HEK293 (cell line): ENCODE results near the gene ZXDC.
A peak's percentile ranks its signal among the peaks of the same experiment; 100 is the strongest.

Experiments
- CTCF ChIA-PET: fragments of 350-600 bp; formaldehyde crosslinking; extraction: SDS; loops from one replicate; lab custom pipeline; 2021; ENCODE audit warnings: antibody characterized with exemption; lab: Yijun Ruan, JAX
- POLR2A ChIA-PET: fragments of 300-600 bp; formaldehyde crosslinking; extraction: SDS; loops from one replicate; lab custom pipeline; 2020; ENCODE audit warnings: antibody characterized with exemption, inconsistent platforms; lab: Yijun Ruan, JAX
- H3K27ac ChIP-seq: fragments of 200-500 bp; sonication (Bioruptor generic); 2 replicates; pipeline ENCODE4 v1.5.1; 2014; ENCODE audit warnings: low read depth, low read length, control low read depth, inconsistent platforms; ENCODE audit errors: extremely low read depth
- H3K36me3 ChIP-seq, 2 experiments: fragments of 200-500 bp in 1 of 2; sonication (Bioruptor generic) in 1 of 2; 1 replicate in 1 of 2; 2 replicates in 1 of 2; pipeline ENCODE4 v1.5.1; 2014 to 2017; ENCODE audit warnings: inconsistent platforms in 2 of 2, low read length in 2 of 2; ENCODE audit not compliant: control insufficient read depth in 2 of 2, insufficient read depth in 1 of 2
- H3K4me1 ChIP-seq: fragments of 200-500 bp; sonication (Bioruptor generic); 2 replicates; pipeline ENCODE4 v1.5.1; 2014; ENCODE audit warnings: mild to moderate bottlenecking, low read length, inconsistent platforms; ENCODE audit not compliant: control insufficient read depth, insufficient read depth
- H3K4me3 ChIP-seq: 2 replicates; pipeline ENCODE4 v1.5.1; 2011; ENCODE audit warnings: low read depth, mild to moderate bottlenecking, control low read depth, low read length, moderate library complexity
- H3K9me3 ChIP-seq: fragments of 200-500 bp; sonication (Bioruptor generic); 2 replicates; pipeline ENCODE4 v1.5.1; 2014; ENCODE audit warnings: low read depth, low read length, inconsistent platforms; ENCODE audit not compliant: control insufficient read depth, insufficient read depth
- KLF9 ChIP-seq: fragments of 450-650 bp; formaldehyde crosslinking; IDR thresholded peaks from 2 replicates; pipeline ENCODE4 v1.5.1; 2016; ENCODE audit warnings: missing biosample characterization, missing genetic modification characterization, low read depth
- SETDB1 ChIP-seq: IDR thresholded peaks from one replicate; pipeline ENCODE4 v1.6.1; 2017; ENCODE audit warnings: mild to moderate bottlenecking, low read length, moderate library complexity, mixed read lengths; ENCODE audit not compliant: insufficient read length
- ZFHX2 ChIP-seq: fragments of 450-650 bp; formaldehyde crosslinking; conservative IDR thresholded peaks from 2 replicates; pipeline ENCODE4 v1.5.1; 2016; ENCODE audit warnings: missing biosample characterization, missing genetic modification characterization
- ZIC2 ChIP-seq: fragments of 450-650 bp; formaldehyde crosslinking; IDR thresholded peaks from 2 replicates; pipeline ENCODE4 v1.5.1; 2016; ENCODE audit warnings: missing biosample characterization, missing genetic modification characterization
- ZNF121 ChIP-seq: fragments of 450-650 bp; formaldehyde crosslinking; IDR thresholded peaks from 2 replicates; pipeline ENCODE4 v1.5.1; 2016; ENCODE audit warnings: missing biosample characterization, missing genetic modification characterization
- ZNF146 ChIP-seq: fragments of 450-650 bp; formaldehyde crosslinking; IDR thresholded peaks from 2 replicates; pipeline ENCODE4 v1.5.1; 2016; ENCODE audit warnings: missing biosample characterization, missing genetic modification characterization
- ZNF16 ChIP-seq: fragments of 450-650 bp; formaldehyde crosslinking; IDR thresholded peaks from 2 replicates; pipeline ENCODE4 v1.5.1; 2016; ENCODE audit warnings: low read depth, missing biosample characterization, missing genetic modification characterization
- ZNF184 ChIP-seq: fragments of 450-650 bp; IDR thresholded peaks from 2 replicates; pipeline ENCODE4 v1.5.1; 2018; ENCODE audit warnings: missing biosample characterization, mild to moderate bottlenecking, missing genetic modification characterization
- ZNF2 ChIP-seq: fragments of 450-650 bp; formaldehyde crosslinking; IDR thresholded peaks from 2 replicates; pipeline ENCODE4 v1.5.1; 2016; ENCODE audit warnings: missing biosample characterization, missing genetic modification characterization
- ZNF223 ChIP-seq: fragments of 450-650 bp; formaldehyde crosslinking; IDR thresholded peaks from 2 replicates; pipeline ENCODE4 v1.5.1; 2016; ENCODE audit warnings: missing biosample characterization, missing genetic modification characterization
- ZNF302 ChIP-seq: fragments of 450-650 bp; formaldehyde crosslinking; IDR thresholded peaks from 2 replicates; pipeline ENCODE4 v1.5.1; 2016; ENCODE audit warnings: missing biosample characterization, missing genetic modification characterization, low read depth
- ZNF324 ChIP-seq: fragments of 450-650 bp; formaldehyde crosslinking; IDR thresholded peaks from 2 replicates; pipeline ENCODE4 v1.5.1; 2016; ENCODE audit warnings: missing biosample characterization, missing genetic modification characterization
- ZNF335 ChIP-seq: fragments of 450-650 bp; formaldehyde crosslinking; conservative IDR thresholded peaks from 2 replicates; pipeline ENCODE4 v1.5.1; 2016; ENCODE audit warnings: missing biosample characterization, missing genetic modification characterization
- ZNF514 ChIP-seq: fragments of 450-650 bp; formaldehyde crosslinking; IDR thresholded peaks from 2 replicates; pipeline ENCODE4 v1.5.1; 2016; ENCODE audit warnings: missing biosample characterization, missing genetic modification characterization
- ZNF571 ChIP-seq: fragments of 450-650 bp; formaldehyde crosslinking; IDR thresholded peaks from 2 replicates; pipeline ENCODE4 v1.5.0; 2017; ENCODE audit warnings: missing biosample characterization, missing genetic modification characterization
- ZNF621 ChIP-seq: fragments of 450-650 bp; formaldehyde crosslinking; IDR thresholded peaks from 2 replicates; pipeline ENCODE4 v1.5.1; 2017; ENCODE audit warnings: missing biosample characterization, missing genetic modification characterization
- ZNF623 ChIP-seq: fragments of 450-650 bp; formaldehyde crosslinking; IDR thresholded peaks from 2 replicates; pipeline ENCODE4 v1.5.1; 2016; ENCODE audit warnings: missing biosample characterization, missing genetic modification characterization
- ZNF664 ChIP-seq: fragments of 450-650 bp; formaldehyde crosslinking; IDR thresholded peaks from 2 replicates; pipeline ENCODE4 v1.5.1; 2016; ENCODE audit warnings: missing biosample characterization, missing genetic modification characterization
- ZNF670 ChIP-seq: fragments of 450-650 bp; formaldehyde crosslinking; IDR thresholded peaks from 2 replicates; pipeline ENCODE4 v1.5.1; 2016; ENCODE audit warnings: missing biosample characterization, missing genetic modification characterization, low read depth
- TF ChIP-seq, protein P1 (sequence below): fragments of 450-650 bp; formaldehyde crosslinking; IDR thresholded peaks from 2 replicates; pipeline ENCODE4 v1.5.1; 2016; ENCODE audit warnings: missing biosample characterization, missing genetic modification characterization
- TF ChIP-seq, protein P2 (sequence below): fragments of 450-650 bp; formaldehyde crosslinking; IDR thresholded peaks from 2 replicates; pipeline ENCODE4 v1.5.1; 2016; ENCODE audit warnings: missing biosample characterization, missing genetic modification characterization
- TF ChIP-seq, protein P3 (sequence below): fragments of 450-650 bp; formaldehyde crosslinking; IDR thresholded peaks from 2 replicates; pipeline ENCODE4 v1.5.1; 2016; ENCODE audit warnings: missing biosample characterization, missing genetic modification characterization
- TF ChIP-seq, protein P4 (sequence below): fragments of 450-650 bp; formaldehyde crosslinking; optimal IDR thresholded peaks from 2 replicates; pipeline ENCODE3; 2016; ENCODE audit warnings: missing biosample characterization, mild to moderate bottlenecking, missing genetic modification characterization
- TF ChIP-seq, protein P5 (sequence below): fragments of 450-650 bp; formaldehyde crosslinking; IDR thresholded peaks from 2 replicates; pipeline ENCODE4 v1.5.1; 2016; ENCODE audit warnings: missing biosample characterization, missing genetic modification characterization

ZXDC gene

DNA sequence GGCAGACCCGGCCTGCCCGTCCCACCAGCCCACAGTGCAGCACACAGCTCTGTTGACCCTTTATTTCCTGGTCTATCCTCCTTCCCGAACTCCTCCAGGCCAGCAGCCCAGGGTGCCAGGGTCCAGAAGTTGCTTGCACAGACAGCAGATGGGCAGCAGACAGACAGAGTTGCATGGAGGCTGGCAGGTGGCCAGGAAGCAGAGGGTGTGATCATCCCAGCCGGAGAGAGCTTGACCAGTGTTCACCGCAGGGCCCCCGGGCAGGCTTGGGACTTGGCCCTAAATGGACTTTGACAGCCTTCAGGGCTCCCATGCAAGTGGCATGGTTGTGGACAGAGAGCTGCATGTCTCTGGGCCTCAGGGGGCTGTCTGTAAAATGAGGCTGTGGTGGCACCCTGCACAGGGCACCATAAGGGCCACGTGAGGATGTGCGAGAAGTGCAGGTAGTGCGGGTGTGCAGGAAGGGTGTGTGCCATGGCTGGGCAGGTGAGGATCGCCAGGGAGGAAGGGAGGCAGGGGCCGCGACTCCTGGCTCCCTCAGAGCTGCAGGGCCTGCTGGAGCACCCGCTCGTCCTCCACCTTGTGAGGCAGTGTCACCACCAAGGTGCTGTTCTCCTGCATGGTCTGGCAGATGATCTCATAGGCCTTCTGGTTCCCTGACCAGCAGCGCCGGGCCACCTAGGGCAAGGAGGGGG, 6.3 kb upstream of the ZXDC start (continued):
- TF ChIP-seq SETDB1 = no peak
- TF ChIP-seq ZIC2 (tag by site-specific recombination) = no peak
- TF ChIP-seq ZNF324 = no peak
- TF ChIP-seq ZNF664 = no peak
- TF ChIP-seq, protein P1, sequence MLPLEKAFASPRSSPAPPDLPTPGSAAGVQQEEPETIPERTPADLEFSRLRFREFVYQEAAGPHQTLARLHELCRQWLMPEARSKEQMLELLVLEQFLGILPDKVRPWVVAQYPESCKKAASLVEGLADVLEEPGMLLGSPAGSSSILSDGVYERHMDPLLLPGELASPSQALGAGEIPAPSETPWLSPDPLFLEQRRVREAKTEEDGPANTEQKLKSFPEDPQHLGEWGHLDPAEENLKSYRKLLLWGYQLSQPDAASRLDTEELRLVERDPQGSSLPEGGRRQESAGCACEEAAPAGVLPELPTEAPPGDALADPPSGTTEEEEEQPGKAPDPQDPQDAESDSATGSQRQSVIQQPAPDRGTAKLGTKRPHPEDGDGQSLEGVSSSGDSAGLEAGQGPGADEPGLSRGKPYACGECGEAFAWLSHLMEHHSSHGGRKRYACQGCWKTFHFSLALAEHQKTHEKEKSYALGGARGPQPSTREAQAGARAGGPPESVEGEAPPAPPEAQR (tag by site-specific recombination) = no peak
- no peak for TF ChIP-seq ZNF16 (tag by site-specific recombination)
- TF ChIP-seq ZNF571 = no peak
- TF ChIP-seq ZNF2 = no peak
- TF ChIP-seq ZNF335 (tag by site-specific recombination) = no peak
- TF ChIP-seq, protein P2, sequence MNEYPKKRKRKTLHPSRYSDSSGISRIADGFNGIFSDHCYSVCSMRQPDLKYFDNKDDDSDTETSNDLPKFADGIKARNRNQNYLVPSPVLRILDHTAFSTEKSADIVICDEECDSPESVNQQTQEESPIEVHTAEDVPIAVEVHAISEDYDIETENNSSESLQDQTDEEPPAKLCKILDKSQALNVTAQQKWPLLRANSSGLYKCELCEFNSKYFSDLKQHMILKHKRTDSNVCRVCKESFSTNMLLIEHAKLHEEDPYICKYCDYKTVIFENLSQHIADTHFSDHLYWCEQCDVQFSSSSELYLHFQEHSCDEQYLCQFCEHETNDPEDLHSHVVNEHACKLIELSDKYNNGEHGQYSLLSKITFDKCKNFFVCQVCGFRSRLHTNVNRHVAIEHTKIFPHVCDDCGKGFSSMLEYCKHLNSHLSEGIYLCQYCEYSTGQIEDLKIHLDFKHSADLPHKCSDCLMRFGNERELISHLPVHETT = no peak
- no peak for TF ChIP-seq ZNF621 (tag by site-specific recombination)

DNA sequence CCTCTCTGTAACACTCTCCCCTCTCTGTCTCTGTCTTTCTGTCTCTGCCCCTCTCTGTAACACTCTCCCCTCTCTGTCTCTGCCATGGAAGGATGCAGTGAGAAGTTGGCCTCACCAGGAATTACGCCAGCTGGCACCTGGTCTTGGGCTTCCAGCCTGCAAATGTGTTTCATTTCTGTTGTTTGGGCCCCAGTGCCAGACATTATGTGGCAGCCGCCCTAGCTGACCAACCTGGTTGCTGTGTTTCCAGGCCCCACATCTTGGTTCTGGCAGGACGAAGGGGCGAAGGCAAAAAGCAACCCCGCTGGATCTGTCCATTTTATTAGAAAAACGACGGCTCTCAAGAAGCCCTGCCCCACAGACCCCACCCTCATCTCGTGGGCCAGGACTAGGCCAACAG, 5.2 kb upstream of the ZXDC start:
- ChIA-PET POLR2A (no interaction called here), CTCF (no interaction called here)
- Histone ChIP-seq H3K4me3 (no peak overlapping the region), H3K9me3 (no peaks in the 10 kb centered on the region), H3K36me3 (no peaks in the 10 kb centered on the region), H3K4me1 (no peaks in the 10 kb centered on the region), H3K27ac (no peak overlapping the region)
- no peak for TF ChIP-seq ZFHX2 (tag by site-specific recombination)
- TF ChIP-seq, protein P3, sequence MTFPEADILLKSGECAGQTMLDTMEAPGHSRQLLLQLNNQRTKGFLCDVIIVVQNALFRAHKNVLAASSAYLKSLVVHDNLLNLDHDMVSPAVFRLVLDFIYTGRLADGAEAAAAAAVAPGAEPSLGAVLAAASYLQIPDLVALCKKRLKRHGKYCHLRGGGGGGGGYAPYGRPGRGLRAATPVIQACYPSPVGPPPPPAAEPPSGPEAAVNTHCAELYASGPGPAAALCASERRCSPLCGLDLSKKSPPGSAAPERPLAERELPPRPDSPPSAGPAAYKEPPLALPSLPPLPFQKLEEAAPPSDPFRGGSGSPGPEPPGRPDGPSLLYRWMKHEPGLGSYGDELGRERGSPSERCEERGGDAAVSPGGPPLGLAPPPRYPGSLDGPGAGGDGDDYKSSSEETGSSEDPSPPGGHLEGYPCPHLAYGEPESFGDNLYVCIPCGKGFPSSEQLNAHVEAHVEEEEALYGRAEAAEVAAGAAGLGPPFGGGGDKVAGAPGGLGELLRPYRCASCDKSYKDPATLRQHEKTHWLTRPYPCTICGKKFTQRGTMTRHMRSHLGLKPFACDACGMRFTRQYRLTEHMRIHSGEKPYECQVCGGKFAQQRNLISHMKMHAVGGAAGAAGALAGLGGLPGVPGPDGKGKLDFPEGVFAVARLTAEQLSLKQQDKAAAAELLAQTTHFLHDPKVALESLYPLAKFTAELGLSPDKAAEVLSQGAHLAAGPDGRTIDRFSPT (tag by site-specific recombination) = no peak
- no peak for TF ChIP-seq SETDB1
- TF ChIP-seq ZNF514 = no peak
- TF ChIP-seq, all 188 proteins: peak for 0

DNA sequence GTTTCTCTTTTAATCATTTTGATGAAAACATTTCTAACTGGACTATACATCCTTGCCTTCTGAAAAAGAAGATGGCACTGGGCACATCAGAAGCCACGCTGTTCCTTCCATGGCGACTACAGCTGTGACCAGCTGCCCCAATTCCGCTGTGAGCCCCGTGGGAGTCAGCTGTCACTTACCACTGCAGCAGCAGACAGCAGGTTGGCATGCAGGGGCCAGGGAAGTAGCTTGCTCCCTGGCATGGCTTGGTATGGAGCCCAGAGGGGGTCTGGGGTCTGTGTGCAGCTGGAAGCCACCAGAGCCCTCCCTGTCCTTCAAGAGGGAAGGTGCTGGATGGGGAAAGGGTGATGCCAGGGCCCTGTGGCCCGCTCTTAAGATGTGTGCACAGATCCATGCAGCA, 4.5 kb upstream of the ZXDC start:
- Histone ChIP-seq H3K27ac (no peak overlapping the region), H3K36me3 (no peaks in the 10 kb centered on the region), H3K4me3 (no peak overlapping the region), H3K4me1 (no peaks in the 10 kb centered on the region), H3K9me3 (no peaks in the 10 kb centered on the region)
- no peak for TF ChIP-seq ZNF121
- TF ChIP-seq ZNF623 = peak; percentile 28; the same call in 1 of the 2 replicates
- POLR2A ChIA-PET = no interaction called here
- CTCF ChIA-PET = no interaction called here

DNA sequence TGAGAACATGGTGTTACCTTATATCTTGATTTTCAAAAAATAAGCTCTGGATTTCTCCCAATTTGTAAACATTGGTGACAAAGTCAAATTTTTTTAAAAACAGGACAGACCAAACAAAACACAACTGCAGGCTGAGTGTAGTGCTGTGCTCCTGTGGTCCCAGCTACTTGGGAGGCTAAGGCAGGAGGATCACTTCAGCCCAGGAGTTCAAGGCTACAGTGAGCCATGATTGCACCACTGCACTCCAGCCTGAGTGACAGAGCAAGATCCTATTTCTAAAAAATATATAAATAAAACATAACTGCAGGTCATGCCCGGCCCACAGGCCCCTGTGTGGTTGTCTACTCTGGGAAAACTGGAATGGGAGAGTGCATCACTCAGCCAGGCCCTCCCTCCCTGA, 4.0 kb upstream of the ZXDC start:
- Histone ChIP-seq H3K4me3 (no peak overlapping the region), H3K9me3 (no peaks in the 10 kb centered on the region), H3K27ac (no peak overlapping the region), H3K4me1 (no peaks in the 10 kb centered on the region), H3K36me3 (no peaks in the 10 kb centered on the region)
- CTCF ChIA-PET = no interaction called here
- POLR2A ChIA-PET = no interaction called here
- TF ChIP-seq ZNF184 (no peak), KLF9 (tag by site-specific recombination) (no peak), ZNF223 (no peak), ZNF302 (no peak), ZNF670 (no peak), ZNF146 (no peak)
- TF ChIP-seq, protein P4, sequence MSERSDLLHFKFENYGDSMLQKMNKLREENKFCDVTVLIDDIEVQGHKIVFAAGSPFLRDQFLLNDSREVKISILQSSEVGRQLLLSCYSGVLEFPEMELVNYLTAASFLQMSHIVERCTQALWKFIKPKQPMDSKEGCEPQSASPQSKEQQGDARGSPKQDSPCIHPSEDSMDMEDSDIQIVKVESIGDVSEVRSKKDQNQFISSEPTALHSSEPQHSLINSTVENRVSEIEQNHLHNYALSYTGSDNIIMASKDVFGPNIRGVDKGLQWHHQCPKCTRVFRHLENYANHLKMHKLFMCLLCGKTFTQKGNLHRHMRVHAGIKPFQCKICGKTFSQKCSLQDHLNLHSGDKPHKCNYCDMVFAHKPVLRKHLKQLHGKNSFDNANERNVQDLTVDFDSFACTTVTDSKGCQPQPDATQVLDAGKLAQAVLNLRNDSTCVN = no peak
- TF ChIP-seq, protein P5, sequence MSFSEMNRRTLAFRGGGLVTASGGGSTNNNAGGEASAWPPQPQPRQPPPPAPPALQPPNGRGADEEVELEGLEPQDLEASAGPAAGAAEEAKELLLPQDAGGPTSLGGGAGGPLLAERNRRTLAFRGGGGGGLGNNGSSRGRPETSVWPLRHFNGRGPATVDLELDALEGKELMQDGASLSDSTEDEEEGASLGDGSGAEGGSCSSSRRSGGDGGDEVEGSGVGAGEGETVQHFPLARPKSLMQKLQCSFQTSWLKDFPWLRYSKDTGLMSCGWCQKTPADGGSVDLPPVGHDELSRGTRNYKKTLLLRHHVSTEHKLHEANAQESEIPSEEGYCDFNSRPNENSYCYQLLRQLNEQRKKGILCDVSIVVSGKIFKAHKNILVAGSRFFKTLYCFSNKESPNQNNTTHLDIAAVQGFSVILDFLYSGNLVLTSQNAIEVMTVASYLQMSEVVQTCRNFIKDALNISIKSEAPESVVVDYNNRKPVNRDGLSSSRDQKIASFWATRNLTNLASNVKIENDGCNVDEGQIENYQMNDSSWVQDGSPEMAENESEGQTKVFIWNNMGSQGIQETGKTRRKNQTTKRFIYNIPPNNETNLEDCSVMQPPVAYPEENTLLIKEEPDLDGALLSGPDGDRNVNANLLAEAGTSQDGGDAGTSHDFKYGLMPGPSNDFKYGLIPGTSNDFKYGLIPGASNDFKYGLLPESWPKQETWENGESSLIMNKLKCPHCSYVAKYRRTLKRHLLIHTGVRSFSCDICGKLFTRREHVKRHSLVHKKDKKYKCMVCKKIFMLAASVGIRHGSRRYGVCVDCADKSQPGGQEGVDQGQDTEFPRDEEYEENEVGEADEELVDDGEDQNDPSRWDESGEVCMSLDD (tag by site-specific recombination) = no peak
